NCI-H524 (cell line): ENCODE results near the gene KCNAB2.

ENCODE experiments used
- DNase-seq, 2 experiments: peaks; one replicate each; lab custom pipeline; 2025; lab: John Stamatoyannopoulos, UW

KCNAB2 gene

DNA sequence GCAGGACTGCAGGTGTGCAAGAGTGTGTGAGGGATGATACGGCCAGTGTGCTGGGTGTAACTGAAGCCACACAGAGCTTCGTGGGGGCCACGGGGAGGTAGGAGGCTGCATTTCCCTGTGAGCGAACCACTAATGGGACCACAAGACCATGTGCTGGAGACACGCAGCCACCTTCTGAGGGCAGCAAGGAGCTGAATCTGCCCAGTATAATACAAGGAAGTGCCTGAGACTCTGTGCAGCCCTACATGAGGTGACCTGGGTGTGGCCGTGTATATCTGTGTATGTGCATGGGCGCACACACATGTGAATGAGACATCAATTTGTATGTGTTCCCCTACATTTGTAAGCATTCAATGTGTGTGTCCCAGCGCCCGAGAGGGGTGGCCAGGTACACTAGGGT is 83.6 kb downstream of the KCNAB2 start:
- no peak for DNase-seq

DNA sequence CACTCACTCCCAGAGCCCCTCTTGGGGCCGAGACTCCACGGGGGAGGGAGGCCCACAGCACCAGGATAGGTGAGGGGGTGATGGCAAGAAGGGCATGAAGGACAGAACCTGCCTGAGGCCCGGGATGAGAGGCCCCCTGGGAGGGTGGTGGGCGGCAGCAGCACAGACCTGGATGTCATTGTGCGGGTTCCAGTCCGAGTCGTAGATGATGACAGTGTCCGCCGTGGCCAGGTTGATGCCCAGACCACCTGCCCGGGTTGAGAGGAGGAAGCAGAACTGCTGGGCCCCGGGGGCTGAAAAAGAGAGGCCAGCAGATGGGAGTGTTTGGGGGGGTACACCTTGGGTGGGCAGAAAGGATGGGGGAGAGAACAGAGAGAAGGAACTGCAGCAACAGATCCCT is 84.3 kb downstream of the KCNAB2 start:
- no peak for DNase-seq

DNA sequence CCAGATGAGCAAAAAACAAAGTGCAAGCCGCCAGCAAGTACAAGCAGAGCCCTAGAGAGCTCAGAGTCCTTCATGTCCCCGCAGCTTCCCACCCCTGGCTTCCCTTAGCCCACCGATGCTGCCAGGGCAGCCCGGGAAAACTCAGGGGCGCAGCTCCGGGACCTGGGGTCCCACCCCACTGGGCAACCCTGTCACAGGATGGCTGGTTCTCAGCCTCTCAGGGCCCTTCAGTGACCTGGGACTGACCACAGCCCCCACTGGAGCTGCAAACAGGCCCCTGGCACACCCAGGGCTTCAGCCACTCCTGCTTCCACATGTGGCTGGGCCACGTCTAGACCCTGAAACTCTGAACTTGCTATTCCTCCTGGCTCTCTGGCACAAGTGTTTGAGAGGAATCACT is 84.9 kb downstream of the KCNAB2 start:
- DNase-seq = no peak

DNA sequence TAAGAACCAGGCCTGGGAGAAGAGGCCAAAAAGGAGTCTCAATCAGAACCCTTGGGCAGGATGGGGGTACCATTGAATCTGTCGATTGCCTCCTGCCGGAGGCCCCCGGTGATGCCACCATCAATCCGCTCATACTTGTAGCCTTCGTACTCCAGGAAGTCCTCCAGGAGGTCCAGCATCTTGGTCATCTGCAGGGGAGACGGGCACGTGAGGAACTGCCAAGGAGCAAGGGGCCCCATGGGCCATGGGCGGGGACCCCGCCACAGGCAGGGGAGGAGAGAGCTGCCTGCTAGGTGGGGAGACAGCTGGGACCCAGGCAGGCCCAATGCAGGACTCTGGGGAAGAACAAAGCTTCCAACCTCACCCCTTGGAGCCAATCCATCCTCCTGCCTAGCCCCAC is 85.9 kb downstream of the KCNAB2 start:
- no peak for DNase-seq

DNA sequence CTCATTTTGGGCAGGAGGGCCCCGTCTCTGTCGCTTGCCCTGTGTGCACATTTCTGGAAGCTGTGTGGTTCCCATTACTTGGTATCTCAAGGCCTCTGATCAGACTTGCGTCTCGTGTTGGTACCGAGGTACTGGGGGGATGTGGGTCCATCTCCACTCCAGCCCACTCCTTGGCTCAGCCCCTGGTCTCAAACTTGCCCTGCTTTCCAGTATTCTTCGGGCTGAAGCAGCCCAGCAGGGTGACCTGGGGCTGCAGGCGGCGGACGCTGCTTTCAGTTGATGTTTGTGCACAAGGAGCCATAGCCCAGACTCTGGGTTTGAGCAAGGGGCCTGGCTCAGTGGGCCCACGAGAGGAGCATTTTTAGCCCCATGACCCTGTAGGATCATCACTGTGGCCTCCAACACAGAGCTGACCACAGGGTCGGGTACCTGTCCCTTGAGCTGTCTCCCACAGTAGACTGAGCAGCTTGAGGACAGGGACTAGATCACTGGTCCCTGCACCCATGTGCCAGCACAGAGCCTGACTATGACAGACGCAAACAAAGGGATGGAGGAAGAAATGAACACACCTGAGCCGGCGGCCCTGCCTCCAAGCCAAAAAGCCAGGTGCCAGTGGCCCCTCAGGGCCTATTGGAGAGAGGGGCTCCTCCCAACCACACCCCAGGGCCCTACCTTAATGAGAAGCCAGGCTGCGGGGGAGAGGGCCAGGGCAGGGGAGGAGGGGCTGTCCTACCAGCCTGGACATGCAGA is 87.6 kb downstream of the KCNAB2 start:
- no peak for DNase-seq

DNA sequence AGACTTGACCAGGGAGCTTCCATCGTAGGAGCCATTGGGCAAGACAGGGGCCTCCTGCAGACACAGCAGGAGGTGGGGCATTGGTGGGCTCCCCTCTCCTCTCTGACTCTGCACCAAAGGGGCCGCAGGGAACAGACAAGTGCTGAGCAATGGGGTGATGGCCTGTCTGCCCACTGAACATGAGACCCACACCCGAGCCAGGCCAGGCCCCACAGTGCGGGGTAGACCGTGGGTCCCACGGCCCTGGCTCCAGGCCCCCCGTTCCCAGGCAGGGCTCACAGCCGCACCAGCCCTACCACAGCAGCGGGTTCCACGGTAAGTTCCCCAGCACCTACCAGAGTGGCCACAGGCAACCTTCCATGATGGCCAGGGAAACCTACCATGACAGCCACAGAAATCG is 88.5 kb downstream of the KCNAB2 start:
- no peak for DNase-seq

DNA sequence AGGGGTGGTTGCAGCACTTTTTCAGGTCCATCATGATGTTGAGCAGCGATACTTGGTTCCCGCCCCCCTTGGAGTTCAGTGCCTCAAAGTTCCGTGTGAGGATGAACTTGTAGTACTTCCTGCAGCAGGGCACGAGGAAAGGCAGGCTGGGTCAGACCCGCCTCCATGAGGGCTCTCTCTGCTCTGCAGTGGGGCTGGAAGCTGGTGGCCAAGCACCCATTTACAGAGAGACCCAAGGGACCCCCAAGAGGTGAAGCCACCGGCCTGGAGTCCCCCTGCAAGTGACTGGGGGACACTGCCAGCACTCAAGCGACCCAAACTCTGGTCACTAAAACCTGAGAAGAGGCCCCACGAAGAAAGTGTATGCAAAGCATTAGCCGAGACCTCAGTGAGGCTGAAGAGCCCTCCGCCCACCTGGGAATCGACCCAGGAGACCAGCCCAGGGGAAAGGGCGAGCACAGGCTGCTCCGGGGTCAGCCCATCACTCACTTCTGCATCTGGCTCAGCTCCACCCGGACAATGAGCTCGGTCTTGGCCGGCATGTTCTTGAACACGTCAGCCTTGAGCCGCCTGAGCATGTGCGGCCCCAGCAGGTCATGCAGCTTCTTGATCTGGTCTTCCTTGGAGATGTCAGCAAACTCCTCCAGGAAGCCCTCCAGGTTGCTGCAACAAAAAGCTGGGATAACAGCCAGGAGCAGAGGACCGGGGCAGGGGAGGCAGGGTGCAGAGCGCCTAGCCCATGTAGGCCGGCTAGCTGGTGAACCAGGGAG is 89.2 kb downstream of the KCNAB2 start:
- DNase-seq = no peak

DNA sequence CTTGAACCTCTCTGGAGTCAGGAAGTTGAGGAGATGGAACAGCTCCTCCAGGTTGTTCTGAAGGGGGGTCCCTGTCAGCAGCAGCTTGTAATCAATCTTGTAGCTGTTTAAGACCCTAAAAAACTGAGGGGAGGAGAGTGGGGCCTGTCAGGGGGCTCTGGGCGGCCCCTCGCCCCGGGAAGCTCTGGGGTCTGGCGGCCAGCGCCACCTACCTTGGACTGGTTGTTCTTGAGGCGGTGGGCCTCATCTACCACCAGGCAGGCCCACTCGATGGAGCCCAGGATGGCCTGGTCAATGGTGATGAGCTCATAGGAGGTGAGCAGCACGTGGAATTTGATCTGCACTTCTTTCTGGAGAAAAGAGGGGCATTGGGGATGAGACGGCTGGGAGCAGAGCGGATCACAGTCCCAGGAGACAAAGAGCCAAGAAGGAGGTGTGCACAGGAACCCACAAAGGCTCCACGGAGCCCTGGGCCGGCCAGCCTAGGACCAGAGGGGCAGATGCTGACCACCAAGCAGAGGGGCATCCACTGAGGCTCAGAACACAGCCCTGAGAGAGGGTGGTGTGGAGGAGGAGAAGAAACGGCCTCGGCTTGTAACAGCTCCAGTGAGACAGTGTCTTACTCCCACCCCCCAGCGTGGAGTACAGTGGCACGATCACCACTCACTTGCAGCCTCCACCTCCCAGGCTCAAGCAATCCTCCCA is 91.0 kb downstream of the KCNAB2 start:
- no peak for DNase-seq

DNA sequence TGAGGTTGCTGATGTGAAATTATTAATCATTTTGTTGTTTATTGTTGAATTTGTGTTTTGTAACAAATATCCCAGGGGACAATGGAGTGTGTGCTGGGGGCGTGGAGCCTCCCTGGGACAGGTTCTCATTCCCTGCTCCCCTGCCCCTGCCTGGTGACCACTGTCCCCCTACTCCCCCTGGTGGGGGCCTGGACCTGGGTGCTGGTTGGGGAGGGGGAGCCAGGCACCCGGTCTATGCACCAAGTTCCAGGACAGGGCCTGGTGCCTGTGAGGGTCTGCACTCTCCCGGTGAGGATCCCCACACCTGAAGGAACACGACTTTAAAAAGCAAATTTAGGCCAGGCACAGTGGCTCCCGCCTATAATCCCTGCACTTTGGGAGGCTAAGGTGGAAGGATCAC is 92.1 kb downstream of the KCNAB2 start:
- DNase-seq = no peak

DNA sequence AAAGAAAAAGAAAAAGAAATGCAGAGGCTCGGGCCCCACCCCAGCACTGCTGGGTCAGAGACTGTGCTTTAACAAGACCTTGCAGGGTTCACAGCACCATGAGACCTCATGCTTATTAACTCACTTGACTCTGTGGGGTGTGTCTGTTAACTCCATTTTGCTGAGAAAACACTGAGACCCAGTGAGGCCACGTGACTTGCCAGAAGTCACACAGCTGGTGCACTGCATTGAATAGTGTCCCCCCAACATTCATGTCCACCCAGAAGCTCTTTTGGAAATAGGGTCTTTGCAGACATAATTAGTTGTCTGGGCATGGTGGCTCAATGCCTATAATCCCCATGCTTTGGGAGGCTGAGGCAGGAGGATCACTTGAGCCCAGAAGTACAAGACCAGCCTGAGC is 94.7 kb downstream of the KCNAB2 start:
- DNase-seq = no peak

DNA sequence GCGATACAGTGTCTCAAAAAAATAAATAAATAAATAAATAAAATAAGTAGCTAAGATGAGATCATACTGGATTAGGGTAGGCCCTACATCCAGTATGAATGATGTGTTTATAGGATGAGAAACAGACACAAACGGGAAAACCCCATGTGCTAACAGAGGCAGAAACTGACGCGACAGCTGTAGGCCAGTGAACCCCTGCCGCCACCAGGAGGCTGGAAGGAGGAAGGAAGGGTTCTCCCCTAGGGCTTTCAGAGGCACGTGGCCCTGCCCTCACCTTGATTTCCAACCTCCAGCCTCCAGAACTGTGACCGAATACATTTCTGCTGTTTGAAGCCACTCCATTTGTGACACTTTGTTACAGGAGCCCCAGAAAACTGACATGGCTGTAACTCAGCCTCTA is 95.9 kb downstream of the KCNAB2 start:
- no peak for DNase-seq

DNA sequence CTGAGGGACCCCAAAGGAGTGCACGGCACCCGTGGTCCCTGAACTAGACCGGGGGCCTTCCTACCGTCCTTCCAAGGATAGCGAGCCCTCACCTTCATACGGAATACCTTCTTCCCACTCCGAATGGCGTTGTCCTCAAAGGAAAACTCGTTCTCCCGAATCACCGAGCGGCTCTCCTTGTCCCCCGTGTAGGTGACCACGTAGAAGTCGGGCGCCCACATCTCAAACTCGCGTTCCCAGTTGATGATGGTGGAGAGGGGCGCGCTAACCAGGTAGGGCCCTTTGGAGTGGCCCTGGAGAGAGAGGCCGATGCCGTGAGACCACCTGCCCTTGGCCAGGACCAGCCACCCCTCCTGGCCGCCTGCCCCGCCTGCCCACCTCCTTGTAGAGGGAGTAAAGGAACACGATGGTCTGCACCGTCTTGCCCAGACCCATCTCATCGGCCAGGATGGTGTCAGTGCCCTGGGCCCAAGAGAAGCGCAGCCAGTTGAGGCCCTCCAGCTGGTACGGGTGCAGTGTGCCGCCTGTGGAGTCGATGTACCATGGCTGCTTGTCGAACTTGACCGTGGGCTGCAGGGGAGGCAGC is 96.4 kb downstream of the KCNAB2 start:
- DNase-seq = no peak

DNA sequence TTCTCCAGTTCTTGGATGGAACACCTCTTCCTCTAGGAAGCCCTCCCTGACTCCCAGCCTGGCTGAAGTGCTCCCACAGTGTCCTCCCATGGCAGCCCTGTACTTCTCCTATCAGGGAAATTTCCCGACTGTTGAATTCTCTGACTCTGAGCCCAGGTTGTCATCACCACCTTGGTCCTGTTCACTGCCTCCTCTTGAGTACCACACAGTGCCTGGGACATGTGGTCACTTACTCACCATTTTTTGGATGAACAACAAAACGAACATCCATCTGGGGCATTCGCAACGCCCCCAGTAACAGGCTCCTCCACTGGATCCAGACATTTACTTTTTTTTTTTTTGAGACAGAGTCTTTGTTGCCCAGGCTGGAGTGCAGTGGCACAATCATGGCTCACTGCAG is 97.0 kb downstream of the KCNAB2 start:
- no peak for DNase-seq

DNA sequence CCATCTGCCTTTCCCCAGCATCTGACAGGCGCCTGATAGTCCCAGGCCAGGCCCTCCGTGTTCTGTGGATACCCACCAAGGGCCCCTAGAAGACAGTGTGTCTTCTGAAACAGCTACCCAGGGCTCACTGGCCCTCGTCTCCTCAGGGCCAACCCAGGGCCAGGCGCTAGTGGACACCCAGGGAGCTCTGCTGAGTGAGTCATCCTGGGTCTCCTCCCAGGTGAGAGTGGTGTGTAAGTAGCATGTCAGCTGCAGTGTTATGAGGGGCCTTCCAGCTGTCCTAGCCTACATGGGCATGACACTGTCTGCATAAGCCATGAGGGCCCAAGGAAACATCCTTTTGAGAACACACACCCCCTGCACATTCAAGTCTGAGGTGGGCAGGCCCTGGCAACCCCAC is 97.7 kb downstream of the KCNAB2 start:
- DNase-seq = no peak

DNA sequence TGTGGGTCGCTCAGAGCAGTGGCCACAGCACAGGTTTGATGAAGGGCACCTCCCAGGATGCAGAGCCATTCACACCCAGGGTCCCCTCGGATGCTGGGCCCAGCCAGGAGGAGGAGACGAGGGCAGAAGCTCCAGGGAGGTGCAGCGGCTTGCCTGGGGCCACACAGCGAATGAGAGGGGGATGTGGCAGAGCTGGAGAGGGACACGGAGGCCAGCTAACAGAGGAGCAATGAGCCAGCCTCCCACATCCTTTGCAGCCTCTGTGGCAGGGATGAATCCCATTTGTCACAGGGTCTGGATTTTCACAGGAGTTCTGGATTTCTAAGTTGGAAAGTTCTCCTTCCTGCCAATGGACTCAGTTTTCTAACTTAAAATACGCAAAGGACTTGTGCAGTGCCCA is 98.5 kb downstream of the KCNAB2 start:
- no peak for DNase-seq

DNA sequence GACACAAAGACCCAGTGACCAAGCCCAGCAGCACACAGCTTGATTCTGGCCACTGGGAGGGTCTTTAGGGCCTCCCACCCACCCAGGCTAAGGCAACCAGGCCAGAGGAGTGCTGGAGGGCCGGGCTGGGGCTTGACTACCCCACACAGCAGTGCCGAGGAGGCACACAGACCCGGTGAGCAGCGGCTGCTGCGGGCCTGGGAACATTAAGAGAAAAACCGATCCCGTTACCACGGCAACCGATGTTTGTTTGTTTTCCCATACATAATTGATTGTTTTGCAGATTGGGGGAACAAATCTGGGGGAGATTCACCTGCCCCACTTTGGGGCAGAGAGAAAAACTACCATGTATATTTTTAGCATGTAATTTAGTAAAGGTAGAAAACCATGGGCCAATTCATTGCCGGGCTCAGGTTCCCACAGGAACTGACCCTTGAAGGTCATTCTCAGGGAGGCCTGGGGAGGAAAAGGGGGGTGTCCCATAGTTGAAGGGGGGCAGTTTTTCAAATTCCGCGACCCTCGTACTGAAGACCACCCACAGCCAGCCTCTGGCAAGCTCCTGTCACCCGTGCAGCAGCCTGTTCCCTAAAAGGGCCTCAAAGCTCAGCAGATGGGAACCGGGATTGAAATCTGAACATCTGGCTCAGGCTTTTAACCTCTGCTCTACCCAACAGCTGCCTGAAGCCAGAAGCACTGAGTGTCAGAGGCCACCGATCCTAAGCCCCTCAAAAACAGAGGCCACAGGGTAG is 99.1 kb downstream of the KCNAB2 start:
- peak in 1 of 2 experiments; percentile 71 for DNase-seq

DNA sequence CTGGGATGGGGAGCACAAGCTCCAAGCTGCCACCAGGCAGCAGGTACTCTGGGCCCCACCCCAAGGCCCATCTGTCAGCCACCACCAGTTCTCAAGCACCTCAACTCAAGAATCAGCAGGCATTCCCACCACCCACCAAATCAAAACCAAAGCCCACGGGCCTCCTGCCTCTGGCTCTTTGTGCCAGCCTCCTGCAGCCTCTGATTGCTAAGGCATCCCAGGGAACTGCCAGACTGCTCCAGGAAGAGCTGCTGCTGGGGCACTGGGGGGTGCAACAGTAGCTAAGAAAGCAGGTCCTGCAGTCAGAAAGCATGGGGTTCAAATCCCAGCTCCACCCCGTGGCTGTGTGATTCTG is 99.7 kb downstream of the KCNAB2 start:
- no peak for DNase-seq

DNA sequence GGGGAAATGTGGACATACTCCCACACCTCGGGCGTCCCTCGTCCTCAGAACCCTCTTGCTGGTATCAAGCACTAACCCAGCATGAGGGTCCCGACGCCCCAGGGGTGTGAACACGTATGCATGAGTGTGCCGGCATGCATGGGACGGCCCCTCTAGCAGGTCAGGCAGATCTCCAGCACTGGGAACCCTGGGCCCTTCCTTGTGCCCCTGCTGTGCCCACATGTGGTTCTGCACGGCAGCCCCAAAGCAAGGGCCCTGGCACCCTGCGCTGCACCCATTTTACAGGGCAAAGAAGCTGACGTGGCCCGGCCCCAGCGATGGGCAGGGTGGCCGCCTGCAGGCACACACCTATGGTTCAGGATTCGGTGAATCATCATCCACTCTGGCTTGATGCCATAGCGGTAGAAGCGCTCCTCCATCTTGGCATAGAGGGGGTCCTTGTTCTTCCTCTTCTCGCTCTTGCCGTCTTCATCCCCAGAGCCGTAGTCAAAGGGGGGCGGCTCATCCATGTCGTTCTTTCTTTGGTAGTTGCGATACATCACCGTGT is 100.2 kb downstream of the KCNAB2 start:
- no peak for DNase-seq

DNA sequence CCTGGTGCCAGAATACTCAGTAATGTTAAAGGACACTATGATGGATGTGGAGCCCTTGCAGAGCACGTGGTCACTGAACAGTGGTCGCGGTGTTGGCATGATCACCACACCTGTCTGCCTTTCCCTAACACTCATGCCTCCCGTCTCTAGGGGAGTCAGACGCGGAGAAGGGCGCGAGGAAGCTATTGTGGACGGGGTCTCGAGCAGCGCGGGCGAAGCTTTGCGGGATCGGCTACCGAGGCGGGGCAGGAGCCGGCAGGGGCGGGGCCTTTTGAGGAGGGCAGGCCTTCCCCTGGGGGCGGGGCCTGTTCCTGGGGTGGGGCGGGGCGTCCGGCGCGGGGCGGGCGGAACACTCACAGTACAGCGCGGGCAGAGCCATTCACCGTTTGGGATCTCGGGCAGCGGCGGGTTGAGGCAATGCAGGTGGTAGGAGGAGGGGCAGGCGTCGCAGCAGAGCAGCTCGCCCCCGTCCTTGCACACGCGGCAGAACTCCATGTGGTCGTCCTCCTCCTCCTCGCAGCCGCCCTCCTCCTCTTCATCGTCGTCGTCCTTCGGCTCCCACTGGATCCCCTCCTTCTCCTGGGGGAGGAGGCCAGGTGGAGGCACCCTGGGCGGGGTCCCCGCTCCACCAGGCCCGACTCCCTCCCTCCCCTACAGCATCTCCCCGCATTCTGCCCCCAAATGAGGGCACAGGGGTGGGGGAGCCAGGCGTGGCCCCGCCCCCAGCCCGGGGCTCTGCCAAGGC is 103.0 kb downstream of the KCNAB2 start:
- no peak for DNase-seq

DNA sequence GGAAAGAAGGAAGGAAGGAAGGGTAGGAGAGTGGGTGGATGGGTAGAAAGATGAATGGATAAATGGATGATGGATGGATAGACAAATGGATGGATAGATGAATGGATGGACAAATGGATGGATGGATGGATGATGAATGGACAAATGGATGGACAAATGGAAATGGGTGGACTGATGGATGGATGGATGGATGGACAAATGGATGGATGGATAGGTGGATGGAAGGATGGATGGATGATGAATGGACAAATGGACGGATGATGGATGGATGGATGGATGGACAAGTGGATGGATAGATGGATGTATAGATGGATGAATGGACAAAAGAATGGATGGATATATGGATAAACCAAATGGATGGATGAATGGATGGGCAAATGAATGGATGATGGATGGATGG is 103.9 kb downstream of the KCNAB2 start:
- no peak for DNase-seq
